ENCODE measurements around the gene PIK3R5.

PIK3R5 gene

DNA sequence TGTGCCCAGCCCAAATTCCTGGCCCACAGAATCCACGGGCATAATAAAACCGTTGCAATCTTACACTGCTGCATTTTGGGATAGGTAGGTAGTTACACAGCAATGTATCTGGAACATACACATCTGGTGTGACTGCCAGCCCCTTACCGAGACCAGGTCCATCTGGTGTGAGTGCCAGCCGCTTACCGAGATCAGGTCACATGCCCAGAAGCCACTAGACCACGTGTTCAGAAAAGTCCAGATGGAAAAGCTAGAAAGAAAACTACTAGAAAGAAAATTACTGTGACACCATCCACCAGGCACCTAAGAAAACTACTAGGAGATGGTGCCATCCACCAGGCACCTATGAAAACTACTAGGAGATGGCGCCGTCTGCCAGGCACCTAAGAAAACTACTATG is 19.4 kb downstream of the PIK3R5 start:
- Histone ChIP-seq H3K9me3 (ENCODE audit: control insufficient read depth in 5 of 5, low read length in 5 of 5) (peaks cover 0 to 11% (median 0%) of the 10 kb centered on the region in 5 donors), H3K27ac (ENCODE audit: low read depth, low read length) (no peak overlapping the region), H3K36me3 (ENCODE audit: control insufficient read depth in 5 of 5, insufficient read depth in 5 of 5, low read length in 5 of 5) (no peaks in the 10 kb centered on the region), H3K4me3 (ENCODE audit: low read depth in 1 of 5, low read length in 5 of 5) (no peak overlapping the region), H3K4me1 (ENCODE audit: control insufficient read depth in 5 of 5, insufficient read depth in 5 of 5, low read length in 5 of 5) (peaks cover 0 to 14% (median 0%) of the 10 kb centered on the region in 5 donors), H3K27me3 (ENCODE audit: control insufficient read depth in 5 of 5, insufficient read depth in 4 of 5, low read length in 5 of 5) (peaks cover 1 to 5% (median 3%) of the 10 kb centered on the region in 5 donors), H3K9ac (ENCODE audit: low read length in 5 of 5) (no peak overlapping the region)

DNA sequence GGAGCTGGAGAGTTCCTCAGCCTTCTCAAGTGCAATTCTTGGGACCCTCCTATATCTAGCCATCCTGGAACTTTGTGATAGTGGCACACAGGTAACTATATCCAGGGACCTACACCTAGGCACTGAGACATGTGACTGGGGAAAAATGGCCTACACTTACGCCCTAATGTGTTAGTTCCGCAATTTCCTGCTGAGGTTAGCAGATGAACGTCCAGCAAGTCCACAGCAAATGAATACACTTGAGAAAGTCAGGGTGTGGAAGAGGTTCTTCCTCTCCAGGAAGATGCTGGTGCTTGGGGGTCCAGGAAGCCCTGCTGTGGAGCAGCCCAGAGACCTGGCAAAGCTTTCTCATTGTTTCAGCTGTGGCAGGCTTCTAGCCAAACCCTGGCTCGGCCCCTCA is 20.8 kb downstream of the PIK3R5 start:
- H3K27ac ChIP-seq (ENCODE audit: low read depth, low read length), result no peak overlapping the region
- H3K4me1 ChIP-seq (ENCODE audit: control insufficient read depth in 5 of 5, insufficient read depth in 5 of 5, low read length in 5 of 5), result peaks cover 0 to 17% (median 0%) of the 10 kb centered on the region in 5 donors
- H3K9ac ChIP-seq (ENCODE audit: low read length in 5 of 5), result no peak overlapping the region
- H3K9me3 ChIP-seq (ENCODE audit: control insufficient read depth in 5 of 5, low read length in 5 of 5), result peaks cover 0 to 11% (median 0%) of the 10 kb centered on the region in 5 donors
- no peaks in the 10 kb centered on the region for H3K36me3 ChIP-seq (ENCODE audit: control insufficient read depth in 5 of 5, insufficient read depth in 5 of 5, low read length in 5 of 5)
- H3K27me3 ChIP-seq (ENCODE audit: control insufficient read depth in 5 of 5, insufficient read depth in 4 of 5, low read length in 5 of 5), result peaks cover 2 to 7% (median 5%) of the 10 kb centered on the region in 5 donors
- no peak overlapping the region for H3K4me3 ChIP-seq (ENCODE audit: low read depth in 1 of 5, low read length in 5 of 5)

DNA sequence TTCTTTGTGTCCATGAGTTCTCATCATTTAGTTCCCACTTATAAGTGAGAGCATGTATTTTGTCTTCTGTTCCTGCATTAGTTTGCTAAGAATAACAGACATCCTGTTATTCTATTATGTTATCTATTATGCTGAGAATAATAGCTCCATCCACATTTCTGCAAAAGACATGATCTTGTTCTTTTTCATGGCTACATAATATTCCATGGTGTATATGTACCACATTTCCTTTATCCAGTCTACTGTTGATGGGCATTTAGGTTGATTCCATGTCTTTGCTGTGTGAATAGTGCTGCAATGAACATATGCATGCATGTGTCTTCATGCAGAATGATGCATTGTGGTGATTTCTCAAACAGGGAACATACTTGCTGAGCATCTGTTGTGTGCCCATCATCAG is 21.4 kb downstream of the PIK3R5 start:
- Histone ChIP-seq H3K27me3 (ENCODE audit: control insufficient read depth in 5 of 5, insufficient read depth in 4 of 5, low read length in 5 of 5) (peaks cover 2 to 7% (median 5%) of the 10 kb centered on the region in 5 donors), H3K27ac (ENCODE audit: low read depth, low read length) (no peak overlapping the region), H3K4me1 (ENCODE audit: control insufficient read depth in 5 of 5, insufficient read depth in 5 of 5, low read length in 5 of 5) (peaks cover 0 to 17% (median 0%) of the 10 kb centered on the region in 5 donors), H3K4me3 (ENCODE audit: low read depth in 1 of 5, low read length in 5 of 5) (no peak overlapping the region), H3K36me3 (ENCODE audit: control insufficient read depth in 5 of 5, insufficient read depth in 5 of 5, low read length in 5 of 5) (no peaks in the 10 kb centered on the region), H3K9me3 (ENCODE audit: control insufficient read depth in 5 of 5, low read length in 5 of 5) (peaks cover 0 to 11% (median 0%) of the 10 kb centered on the region in 5 donors), H3K9ac (ENCODE audit: low read length in 5 of 5) (no peak overlapping the region)

DNA sequence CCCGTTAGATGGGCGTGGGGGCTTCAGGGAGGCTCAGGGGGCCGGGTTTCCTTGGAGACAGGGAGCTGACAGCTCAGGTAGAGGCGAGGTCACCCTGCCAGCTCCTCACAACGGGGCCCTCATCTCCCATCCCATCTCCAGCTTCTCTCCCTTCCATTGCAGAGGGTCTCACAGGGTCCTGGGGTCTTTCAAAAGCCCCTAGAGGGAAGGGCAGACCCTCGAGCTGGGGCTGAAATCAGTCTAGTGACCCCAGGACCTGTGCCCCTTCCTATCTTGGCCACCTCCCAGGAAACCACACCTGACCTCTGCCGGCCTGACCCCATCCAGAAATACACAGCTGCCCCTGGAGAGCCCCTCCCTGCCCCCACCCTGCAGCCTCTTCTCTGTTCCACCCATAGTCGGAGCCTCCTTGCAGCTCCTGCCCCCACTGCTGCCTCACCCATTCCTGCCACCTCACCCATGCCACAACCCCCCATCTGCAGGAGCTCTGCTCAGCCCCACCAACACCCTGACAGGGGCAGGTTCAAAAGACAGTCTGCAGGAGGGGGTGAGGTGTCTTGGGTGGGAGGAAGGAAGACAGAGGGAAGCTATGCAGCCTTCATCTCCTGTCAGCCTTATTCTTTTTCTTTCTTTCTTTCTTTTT is 23.4 kb downstream of the PIK3R5 start:
- Histone ChIP-seq H3K9me3 (ENCODE audit: control insufficient read depth in 5 of 5, low read length in 5 of 5) (peaks cover 0 to 11% (median 0%) of the 10 kb centered on the region in 5 donors), H3K36me3 (ENCODE audit: control insufficient read depth in 5 of 5, insufficient read depth in 5 of 5, low read length in 5 of 5) (no peaks in the 10 kb centered on the region), H3K4me3 (ENCODE audit: low read depth in 1 of 5, low read length in 5 of 5) (no peak overlapping the region), H3K4me1 (ENCODE audit: control insufficient read depth in 5 of 5, insufficient read depth in 5 of 5, low read length in 5 of 5) (peaks cover 0 to 17% (median 0%) of the 10 kb centered on the region in 5 donors), H3K9ac (ENCODE audit: low read length in 5 of 5) (no peak overlapping the region), H3K27ac (ENCODE audit: low read depth, low read length) (no peak overlapping the region), H3K27me3 (ENCODE audit: control insufficient read depth in 5 of 5, insufficient read depth in 4 of 5, low read length in 5 of 5) (peaks cover 2 to 7% (median 5%) of the 10 kb centered on the region in 5 donors)

DNA sequence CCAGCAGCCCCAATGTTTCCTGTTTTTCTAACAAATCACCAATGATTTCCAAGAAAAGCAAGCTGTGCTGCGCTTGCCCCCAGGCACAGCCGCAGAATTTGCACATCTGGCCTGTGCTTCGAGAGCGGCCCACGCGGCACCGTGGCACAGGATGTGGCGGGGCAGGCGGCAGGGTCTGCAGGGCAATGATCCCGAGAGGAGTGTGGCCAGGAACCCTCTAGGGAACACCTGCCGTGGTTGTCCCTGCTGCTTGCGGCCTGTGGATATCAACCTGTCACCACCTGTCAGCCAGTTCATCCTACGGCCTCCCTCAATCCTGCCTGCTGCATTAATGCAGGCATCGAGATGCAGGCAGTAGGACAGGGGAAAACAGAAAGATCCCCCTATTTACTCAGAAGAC is 24.0 kb downstream of the PIK3R5 start:
- H3K4me1 ChIP-seq (ENCODE audit: control insufficient read depth in 5 of 5, insufficient read depth in 5 of 5, low read length in 5 of 5), result peaks cover 0 to 17% (median 0%) of the 10 kb centered on the region in 5 donors
- peaks cover 0 to 11% (median 0%) of the 10 kb centered on the region in 5 donors for H3K9me3 ChIP-seq (ENCODE audit: control insufficient read depth in 5 of 5, low read length in 5 of 5)
- H3K36me3 ChIP-seq (ENCODE audit: control insufficient read depth in 5 of 5, insufficient read depth in 5 of 5, low read length in 5 of 5), result no peaks in the 10 kb centered on the region
- no peak overlapping the region for H3K9ac ChIP-seq (ENCODE audit: low read length in 5 of 5)
- H3K27ac ChIP-seq (ENCODE audit: low read depth, low read length), result no peak overlapping the region
- no peak overlapping the region for H3K4me3 ChIP-seq (ENCODE audit: low read depth in 1 of 5, low read length in 5 of 5)
- peaks cover under 1 to 5% (median 4%) of the 10 kb centered on the region in 5 donors for H3K27me3 ChIP-seq (ENCODE audit: control insufficient read depth in 5 of 5, insufficient read depth in 4 of 5, low read length in 5 of 5)

DNA sequence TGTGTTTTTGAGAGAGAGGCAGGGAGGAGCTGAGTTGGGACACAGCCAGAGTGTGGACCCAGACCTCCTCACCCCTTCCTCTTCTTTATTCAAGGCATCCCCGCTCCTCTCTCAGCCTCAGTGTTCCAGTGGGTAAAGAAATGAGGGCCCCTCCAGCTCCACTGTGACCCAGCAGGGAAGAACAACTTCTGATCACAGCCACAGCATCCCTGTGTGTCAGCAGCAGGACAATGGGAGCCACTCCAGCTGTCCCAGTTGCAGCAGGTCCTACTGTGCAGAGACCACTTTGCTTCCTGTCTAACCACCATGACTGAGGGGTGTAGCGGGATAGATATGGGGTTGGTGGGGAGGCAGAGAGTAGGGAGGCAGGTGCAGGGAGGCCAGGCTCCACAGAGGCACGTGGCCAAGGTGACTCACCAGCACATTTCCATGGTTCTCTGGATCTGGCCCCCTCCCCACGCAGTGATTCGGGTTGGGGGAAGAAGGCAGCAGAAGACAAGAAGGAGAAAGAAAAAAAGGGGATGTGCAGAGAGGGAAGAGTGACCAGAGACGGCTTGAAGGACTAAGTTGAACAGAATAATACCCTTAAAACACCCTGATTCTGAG is 24.5 kb downstream of the PIK3R5 start:
- Histone ChIP-seq H3K36me3 (ENCODE audit: control insufficient read depth in 5 of 5, insufficient read depth in 5 of 5, low read length in 5 of 5) (no peaks in the 10 kb centered on the region), H3K9me3 (ENCODE audit: control insufficient read depth in 5 of 5, low read length in 5 of 5) (peaks cover 0 to 11% (median 0%) of the 10 kb centered on the region in 5 donors), H3K9ac (ENCODE audit: low read length in 5 of 5) (no peak overlapping the region), H3K4me3 (ENCODE audit: low read depth in 1 of 5, low read length in 5 of 5) (peak overlapping the region in 1 of 5 donors; percentile 14), H3K27me3 (ENCODE audit: control insufficient read depth in 5 of 5, insufficient read depth in 4 of 5, low read length in 5 of 5) (peaks cover 0 to 5% (median 3%) of the 10 kb centered on the region in 5 donors), H3K4me1 (ENCODE audit: control insufficient read depth in 5 of 5, insufficient read depth in 5 of 5, low read length in 5 of 5) (peaks cover 0 to 17% (median 0%) of the 10 kb centered on the region in 5 donors), H3K27ac (ENCODE audit: low read depth, low read length) (no peak overlapping the region)

DNA sequence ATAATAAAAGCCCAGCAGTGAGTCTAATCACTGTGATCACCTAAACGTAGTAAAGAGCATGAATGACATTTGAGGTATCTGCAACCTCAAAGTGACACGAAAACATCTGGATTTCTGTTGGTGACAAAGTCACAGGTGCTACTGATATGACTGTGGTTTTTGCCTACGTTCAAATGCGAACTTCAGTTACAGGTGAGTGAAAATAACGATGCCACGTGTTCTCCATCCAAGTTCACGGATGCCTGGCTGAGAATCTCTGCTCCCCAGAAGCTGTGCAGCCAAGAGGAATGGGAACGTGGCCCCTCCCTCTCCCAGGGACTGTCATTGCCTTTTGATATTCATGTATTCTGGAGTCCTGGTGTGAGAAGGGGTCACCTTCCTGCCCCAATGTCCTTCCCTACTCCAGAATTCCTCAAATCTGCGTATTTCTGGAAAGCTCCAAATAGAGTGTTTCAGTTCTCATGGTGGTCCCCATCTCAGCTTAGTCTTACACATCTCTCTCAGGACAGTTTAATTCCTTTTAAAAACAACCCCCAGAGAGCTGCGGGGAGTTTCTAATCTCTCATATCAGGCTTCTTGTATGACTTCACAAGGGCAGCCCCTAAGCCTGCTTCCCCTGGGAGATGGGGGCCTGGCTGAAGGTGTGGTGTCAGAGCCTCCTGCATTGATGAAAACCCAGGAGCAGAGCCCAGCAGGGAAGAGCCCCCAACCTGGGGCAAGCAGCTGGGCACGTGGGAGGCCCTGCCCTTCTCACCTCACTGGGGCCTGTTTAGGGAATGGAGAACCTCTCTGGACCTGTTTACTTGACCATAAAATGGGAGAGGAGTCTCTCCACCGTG is 25.8 kb downstream of the PIK3R5 start:
- Histone ChIP-seq H3K4me3 (ENCODE audit: low read depth in 1 of 5, low read length in 5 of 5) (no peak overlapping the region), H3K36me3 (ENCODE audit: control insufficient read depth in 5 of 5, insufficient read depth in 5 of 5, low read length in 5 of 5) (no peaks in the 10 kb centered on the region), H3K27me3 (ENCODE audit: control insufficient read depth in 5 of 5, insufficient read depth in 4 of 5, low read length in 5 of 5) (peaks cover 0 to 5% (median 3%) of the 10 kb centered on the region in 5 donors), H3K4me1 (ENCODE audit: control insufficient read depth in 5 of 5, insufficient read depth in 5 of 5, low read length in 5 of 5) (peaks cover 0 to 11% (median 0%) of the 10 kb centered on the region in 5 donors), H3K9ac (ENCODE audit: low read length in 5 of 5) (no peak overlapping the region), H3K9me3 (ENCODE audit: control insufficient read depth in 5 of 5, low read length in 5 of 5) (peaks cover 0 to 7% (median 0%) of the 10 kb centered on the region in 5 donors), H3K27ac (ENCODE audit: low read depth, low read length) (no peak overlapping the region)

DNA sequence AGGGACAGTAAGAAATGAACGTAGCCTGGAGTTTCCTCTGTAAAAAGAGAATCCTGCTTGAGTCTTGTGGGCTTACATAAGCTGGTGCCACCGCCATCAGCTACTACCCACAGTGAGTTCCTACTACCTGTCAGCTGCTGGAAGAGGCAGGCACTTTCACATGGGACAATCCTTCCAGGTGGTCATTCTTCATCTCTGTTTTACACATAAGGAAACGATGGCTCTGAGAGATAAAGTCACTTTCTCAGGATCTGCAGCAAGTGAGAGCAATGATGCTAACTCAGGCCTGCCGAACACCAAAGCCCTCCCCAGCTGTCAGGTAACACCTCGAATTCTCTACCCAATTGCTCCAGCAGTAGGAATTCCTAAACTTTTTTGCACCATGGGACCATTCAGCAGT is 26.6 kb downstream of the PIK3R5 start:
- Histone ChIP-seq H3K36me3 (ENCODE audit: control insufficient read depth in 5 of 5, insufficient read depth in 5 of 5, low read length in 5 of 5) (no peaks in the 10 kb centered on the region), H3K27ac (ENCODE audit: low read depth, low read length) (no peak overlapping the region), H3K4me1 (ENCODE audit: control insufficient read depth in 5 of 5, insufficient read depth in 5 of 5, low read length in 5 of 5) (peaks cover 0 to 11% (median 0%) of the 10 kb centered on the region in 5 donors), H3K9me3 (ENCODE audit: control insufficient read depth in 5 of 5, low read length in 5 of 5) (peaks cover 0 to under 1% (median 0%) of the 10 kb centered on the region in 5 donors), H3K4me3 (ENCODE audit: low read depth in 1 of 5, low read length in 5 of 5) (no peak overlapping the region), H3K27me3 (ENCODE audit: control insufficient read depth in 5 of 5, insufficient read depth in 4 of 5, low read length in 5 of 5) (peaks cover 0 to 5% (median 3%) of the 10 kb centered on the region in 5 donors), H3K9ac (ENCODE audit: low read length in 5 of 5) (no peak overlapping the region)

DNA sequence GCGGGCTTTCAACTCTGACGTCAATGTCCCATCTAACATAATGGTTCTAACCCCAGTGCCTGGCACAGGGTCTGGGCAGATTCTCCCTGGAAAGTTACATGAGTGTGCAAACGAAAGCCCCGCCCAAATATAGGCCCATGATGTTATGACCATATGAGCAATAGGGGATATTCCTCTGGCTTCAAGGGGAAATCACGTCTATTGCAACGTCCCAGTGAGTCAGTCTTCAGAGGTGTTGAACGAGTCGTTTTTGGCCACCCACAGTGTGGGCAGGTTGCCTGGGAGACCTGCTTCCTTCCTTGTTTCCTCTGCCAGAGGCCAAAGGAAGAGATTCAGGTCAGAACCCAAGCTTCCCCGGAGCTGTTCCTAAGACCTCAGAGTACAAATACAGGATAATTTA is 30.3 kb downstream of the PIK3R5 start:
- Histone ChIP-seq H3K9me3 (ENCODE audit: control insufficient read depth in 5 of 5, low read length in 5 of 5) (peaks cover 0 to 8% (median 0%) of the 10 kb centered on the region in 5 donors), H3K4me3 (ENCODE audit: low read depth in 1 of 5, low read length in 5 of 5) (no peak overlapping the region), H3K9ac (ENCODE audit: low read length in 5 of 5) (no peak overlapping the region), H3K4me1 (ENCODE audit: control insufficient read depth in 5 of 5, insufficient read depth in 5 of 5, low read length in 5 of 5) (no peaks in the 10 kb centered on the region), H3K27ac (ENCODE audit: low read depth, low read length) (no peak overlapping the region), H3K36me3 (ENCODE audit: control insufficient read depth in 5 of 5, insufficient read depth in 5 of 5, low read length in 5 of 5) (no peaks in the 10 kb centered on the region), H3K27me3 (ENCODE audit: control insufficient read depth in 5 of 5, insufficient read depth in 4 of 5, low read length in 5 of 5) (peaks cover 0 to 4% (median 0%) of the 10 kb centered on the region in 5 donors)
